IPS-NIHi7 (cell line): ENCODE results near the gene LRRC8A.
"Not testable (repeated sequence)": the region's sequence is repeated elsewhere in the genome, so short reads cannot be mapped to it uniquely, and the experiment has no call there.

Experiments
- DNase-seq: peaks from one replicate; pipeline ENCODE4 v3.0.0; 2012; ENCODE audit warnings: mixed read lengths; ENCODE audit errors: extremely low spot score

The LRRC8A gene

GRCh38 chr9:128920381-128921058, 38.6 kb downstream of the LRRC8A start, which contains the start of gene PHYHD1:
TSS of gene PHYHD1 (plus strand) at chr9:128920982. CDS start at chr9:128922324, 1,342 bp downstream.
- no peak for DNase-seq

- DNase-seq, result peak; percentile 91
Measured at GRCh38 chr9:128921881-128922763, 40.2 kb downstream of the LRRC8A start.

GRCh38 chr9:128923493-128923883, 41.6 kb downstream of the LRRC8A start:
- no peak for DNase-seq

- peak; percentile 89 for DNase-seq
Measured at GRCh38 chr9:128927731-128928411, 45.9 kb downstream of the LRRC8A start.

- DNase-seq, result no peak
Measured at GRCh38 chr9:128928624-128929023, 46.7 kb downstream of the LRRC8A start.

GRCh38 chr9:128929560-128929959, 47.6 kb downstream of the LRRC8A start:
- DNase-seq, result no peak

GRCh38 chr9:128933731-128934130, 51.8 kb downstream of the LRRC8A start:
- no peak for DNase-seq

- DNase-seq, result no peak
Measured at GRCh38 chr9:128936171-128936865, 54.4 kb downstream of the LRRC8A start.

- no peak for DNase-seq
Measured at GRCh38 chr9:128937310-128938165, 55.6 kb downstream of the LRRC8A start.

- DNase-seq, result no peak
Measured at GRCh38 chr9:128940271-128940921, 58.5 kb downstream of the LRRC8A start.

GRCh38 chr9:128940946-128941755, 59.2 kb downstream of the LRRC8A start:
- no peak for DNase-seq

GRCh38 chr9:128943832-128944620, 62.1 kb downstream of the LRRC8A start:
- DNase-seq, result no peak

- DNase-seq, result not testable (repeated sequence)
Measured at GRCh38 chr9:128944966-128945365, 63.0 kb downstream of the LRRC8A start.

- DNase-seq, result no peak
Measured at GRCh38 chr9:128945798-128946501, 64.0 kb downstream of the LRRC8A start.

- peak; percentile 24 for DNase-seq
Measured at GRCh38 chr9:128946571-128947276, 64.8 kb downstream of the LRRC8A start.

GRCh38 chr9:128947277-128947526, 65.3 kb downstream of the LRRC8A start:
- DNase-seq, result no peak

- peak; percentile 100 for DNase-seq
Measured at GRCh38 chr9:128947527-128948301, 65.8 kb downstream of the LRRC8A start, which contains the start of the genes DOLK and NUP188. TSS of gene DOLK (minus strand) at chr9:128947603. CDS start at chr9:128947303, 300 bp downstream. TSS of gene NUP188 (plus strand) at chr9:128947699. CDS start at chr9:128947720, 21 bp downstream.
